Inferior parietal cortex (tissue), 1 donor: ENCODE measurements around the gene SSBP2.
"Not testable (repeated sequence)": the region's sequence is repeated elsewhere in the genome, so short reads cannot be mapped to it uniquely, and the experiment has no call there.

ENCODE experiments used
- DNase-seq: peaks from one replicate; pipeline ENCODE4 v3.0.0-alpha.2; 2016; ENCODE audit errors: extremely low spot score

The SSBP2 gene

DNA sequence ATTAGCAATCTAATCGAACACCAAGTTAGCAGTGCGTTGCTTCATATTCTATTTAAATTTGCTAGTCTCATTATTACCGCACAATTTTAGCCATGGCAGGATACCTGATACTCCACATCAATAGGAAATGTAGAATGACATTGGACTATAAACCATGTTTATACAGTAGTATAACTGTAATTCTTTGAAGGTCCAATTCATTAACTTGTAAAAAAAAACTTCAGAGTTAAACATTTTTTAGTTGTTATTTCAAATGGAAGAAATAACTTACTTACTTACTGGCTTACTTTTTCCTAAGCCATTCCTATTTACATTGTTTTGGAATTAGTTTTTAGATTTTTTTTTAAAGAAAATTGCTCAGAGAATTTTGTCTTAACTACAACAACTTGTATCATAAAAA, 321.5 kb downstream of the SSBP2 start:
- DNase-seq = no peak

DNA sequence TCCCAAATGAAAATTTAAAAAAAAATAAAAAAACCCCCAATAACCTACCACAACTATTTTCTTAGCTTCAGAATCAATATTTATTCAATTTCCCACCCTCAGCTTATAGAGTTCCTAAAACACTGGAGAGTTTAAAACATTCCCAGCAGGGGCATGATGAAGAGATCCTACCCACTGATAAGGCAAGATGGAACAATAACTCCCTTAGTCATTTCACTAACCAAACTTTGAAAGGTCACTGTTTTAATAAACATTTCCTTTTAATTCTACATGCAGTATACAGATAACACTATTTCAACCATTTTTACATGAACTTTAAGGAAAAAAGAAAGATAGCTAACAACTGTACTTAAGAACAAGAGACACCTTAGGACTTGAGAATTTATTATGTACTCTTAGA, 322.0 kb downstream of the SSBP2 start:
- DNase-seq = no peak

DNA sequence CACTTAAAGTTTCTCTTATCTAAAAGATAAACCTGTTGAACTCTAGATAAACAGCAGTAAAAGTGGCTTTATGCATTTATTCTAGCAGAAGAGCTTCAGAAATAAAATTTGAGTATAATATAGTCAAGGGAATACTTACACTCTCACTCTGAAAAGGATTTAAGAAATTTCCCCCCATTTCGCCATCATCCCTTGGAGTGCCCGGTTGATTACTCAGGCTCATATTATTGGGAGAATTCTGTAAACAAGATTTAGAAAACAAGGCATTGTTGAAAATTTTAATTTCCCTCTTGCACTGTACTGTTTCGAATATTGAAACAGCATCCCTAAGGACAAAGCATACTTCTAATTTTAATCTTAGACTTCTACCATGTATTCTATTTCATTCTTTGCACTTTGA, 322.5 kb downstream of the SSBP2 start:
- no peak for DNase-seq

DNA sequence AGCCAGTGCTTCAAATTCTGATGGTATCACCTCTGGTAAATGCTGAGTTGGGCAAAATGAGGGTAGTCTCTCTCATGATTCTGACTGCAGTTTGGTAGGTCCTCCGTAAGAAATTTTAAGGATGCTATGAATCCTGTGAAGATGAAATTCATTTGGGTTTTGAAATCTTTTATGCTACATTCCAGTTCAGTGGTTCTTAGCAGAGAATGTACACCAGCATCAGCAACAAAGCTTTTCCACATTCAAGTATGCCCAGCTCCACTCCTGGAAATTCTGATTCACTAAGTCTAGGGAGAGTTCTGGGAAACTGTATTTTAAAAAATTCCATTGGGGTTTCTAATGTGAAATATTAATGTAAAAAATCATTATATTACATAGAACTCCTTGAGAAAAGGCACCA, 323.3 kb downstream of the SSBP2 start:
- DNase-seq = no peak

DNA sequence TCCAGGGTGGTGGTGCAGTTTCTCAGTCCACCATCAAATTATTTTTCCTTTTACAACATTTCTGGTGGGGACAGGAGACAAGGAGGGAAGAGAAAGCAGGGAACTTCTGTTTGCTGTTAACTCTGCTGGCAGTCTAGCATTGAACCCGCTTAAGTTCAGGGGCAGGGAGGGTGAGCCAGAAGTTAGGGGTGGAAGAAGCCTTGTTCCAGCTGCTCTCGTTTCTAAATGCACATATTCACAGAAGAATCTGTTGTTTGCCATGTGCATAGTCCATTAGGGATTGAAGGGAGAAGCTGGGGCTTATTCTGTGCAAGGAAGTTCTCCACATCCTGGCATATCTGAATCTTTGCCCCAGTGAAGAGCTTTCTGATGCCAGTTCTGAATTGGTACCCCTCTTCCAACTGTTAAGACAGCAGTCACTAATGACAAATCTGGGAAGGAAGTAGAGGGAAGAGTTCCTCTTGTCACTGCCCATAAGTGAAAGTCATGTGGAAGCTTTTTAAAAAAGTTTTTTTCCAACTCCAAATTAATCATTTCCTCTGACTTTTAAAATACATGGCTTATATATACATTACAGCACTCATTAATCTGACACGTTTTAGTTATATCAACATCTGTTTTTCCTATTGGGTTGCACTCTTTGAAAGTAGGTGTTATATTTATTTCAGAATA, 324.4 kb downstream of the SSBP2 start:
- DNase-seq = peak; percentile 25

DNA sequence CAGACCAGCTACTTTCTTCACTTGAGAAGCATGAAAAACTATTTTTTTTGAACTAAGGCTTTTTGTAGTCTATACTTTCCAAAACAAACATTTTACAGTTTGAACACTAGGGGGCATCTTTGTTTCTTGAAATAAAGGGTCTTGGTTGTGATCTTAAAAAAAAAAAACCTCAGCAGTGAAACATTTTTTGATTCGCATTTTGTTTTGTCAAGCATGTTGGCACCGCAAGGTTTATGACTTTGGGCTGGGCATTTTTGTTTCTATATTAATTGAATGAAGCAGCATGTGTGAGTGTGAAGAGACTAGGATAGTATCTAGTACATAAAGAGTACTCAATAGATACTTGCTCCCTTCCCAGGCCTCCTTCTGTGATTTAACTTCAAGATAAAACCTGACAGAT, 325.3 kb downstream of the SSBP2 start:
- peak; percentile 81 for DNase-seq

DNA sequence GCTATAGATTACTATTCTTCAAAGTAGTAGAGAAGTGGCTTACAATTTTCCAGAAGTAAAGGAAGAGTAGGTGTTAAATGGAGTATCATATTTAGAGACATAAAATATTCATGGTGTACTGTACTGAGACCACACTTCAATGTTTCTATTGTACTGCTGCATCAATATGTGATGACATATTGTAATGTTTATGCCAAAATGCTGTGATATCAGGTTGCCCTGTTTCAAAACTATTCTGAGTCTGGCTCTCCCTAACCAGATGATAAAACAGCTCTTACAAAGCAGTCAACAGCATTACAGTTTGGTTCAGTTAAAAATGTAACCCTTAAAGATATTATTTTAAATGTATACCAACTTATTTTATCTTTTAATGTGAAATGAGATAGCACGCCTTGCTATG, 326.2 kb downstream of the SSBP2 start:
- no peak for DNase-seq

DNA sequence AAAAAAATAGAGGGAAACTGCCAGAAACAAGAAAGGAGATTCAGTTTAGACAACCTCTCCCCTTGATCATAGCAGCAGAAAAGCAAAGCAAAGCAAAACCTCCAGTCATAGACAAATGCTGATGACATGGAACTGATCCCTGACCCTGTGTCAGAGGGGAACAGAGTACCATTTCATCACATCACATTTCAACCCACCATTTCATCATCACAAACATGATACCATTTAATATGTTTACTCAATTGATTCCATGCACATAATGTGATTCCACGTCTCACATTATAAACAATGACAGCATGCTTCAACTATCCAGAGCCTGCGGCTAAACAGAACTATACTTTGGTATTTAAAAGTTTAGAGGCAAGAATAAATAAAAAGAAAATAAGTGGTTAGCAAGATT, 328.2 kb downstream of the SSBP2 start:
- DNase-seq = no peak

DNA sequence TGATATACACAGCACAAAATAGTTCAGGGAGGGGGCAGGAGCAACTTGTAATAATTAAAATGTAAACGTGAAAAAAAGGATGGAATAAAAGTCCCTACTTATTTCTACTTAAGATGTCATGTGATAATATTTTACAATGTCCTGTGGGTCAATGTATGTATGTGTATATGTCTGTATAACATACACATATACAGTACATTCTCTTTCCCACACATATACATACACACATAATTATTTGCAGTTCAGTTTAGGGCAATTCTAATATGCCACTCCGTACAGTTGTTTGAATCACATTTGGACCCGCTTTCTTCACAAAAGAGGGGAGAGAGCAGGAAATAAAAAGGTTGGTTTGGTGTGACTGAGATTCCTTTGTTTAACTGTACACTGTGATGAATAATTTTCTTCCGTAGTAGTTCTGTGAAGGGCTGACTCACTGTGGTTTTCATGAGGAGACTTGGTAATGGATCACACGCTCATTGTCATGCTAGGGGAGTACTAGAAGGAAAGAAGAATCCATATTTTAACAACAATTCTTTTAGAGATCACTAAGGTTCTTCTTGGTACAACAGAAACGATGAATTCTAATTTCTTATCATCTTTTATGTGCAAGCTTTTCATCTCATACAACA, 330.7 kb downstream of the SSBP2 start:
- peak; percentile 31 for DNase-seq

DNA sequence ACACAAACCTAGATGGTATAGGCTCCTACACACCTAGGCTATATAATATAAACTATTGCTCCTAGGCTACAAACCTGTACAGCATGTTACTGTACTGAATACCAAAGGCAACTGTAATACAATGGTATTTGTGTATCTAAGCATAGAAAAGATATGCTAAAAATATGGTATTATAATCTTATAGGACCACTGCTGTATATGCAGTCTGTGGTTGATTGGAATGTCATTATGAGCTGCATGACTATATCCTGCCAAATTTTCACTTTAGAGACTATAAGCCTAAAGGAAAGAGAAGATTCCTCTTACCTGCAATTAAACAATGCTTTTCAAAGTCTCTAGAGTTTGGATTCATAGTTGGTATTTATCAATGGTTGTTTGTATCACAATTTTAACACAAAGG, 332.3 kb downstream of the SSBP2 start:
- no peak for DNase-seq

DNA sequence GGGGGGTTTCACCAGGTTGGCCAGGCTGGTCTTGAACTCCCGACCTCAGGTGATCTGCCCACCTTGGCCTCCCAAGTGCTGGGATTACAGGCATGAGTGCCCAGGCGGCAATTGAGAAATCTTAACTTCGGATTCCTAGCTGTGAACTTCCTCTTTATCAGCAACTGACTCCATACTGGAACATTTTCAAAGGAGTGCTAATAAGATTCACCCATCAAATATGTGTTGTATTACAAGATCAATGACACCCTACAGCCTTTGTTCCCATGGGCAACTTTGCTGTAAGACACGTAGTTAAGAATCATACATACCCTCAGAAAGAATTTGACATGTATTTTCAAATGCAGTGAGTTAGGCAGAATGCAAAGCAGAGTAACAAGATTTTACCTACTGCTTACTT, 333.8 kb downstream of the SSBP2 start:
- no peak for DNase-seq

DNA sequence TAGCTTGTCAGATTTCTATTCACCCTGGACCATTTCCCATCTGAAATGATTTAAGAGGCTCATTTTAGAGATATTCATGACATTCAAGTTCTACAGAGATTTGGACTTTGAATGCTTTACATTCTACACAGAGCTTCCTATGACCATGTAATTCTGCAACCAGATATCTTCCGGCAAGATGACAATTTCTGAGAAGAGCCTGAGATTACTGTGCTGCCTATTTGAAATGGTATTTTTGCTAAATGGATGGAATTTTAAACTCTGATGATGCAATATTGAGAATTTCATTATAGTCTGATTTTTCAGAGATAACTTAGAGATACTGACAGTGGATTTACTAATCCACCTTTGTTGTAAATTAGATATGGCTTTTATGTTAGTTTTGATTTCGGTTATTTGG, 341.0 kb downstream of the SSBP2 start:
- no peak for DNase-seq

DNA sequence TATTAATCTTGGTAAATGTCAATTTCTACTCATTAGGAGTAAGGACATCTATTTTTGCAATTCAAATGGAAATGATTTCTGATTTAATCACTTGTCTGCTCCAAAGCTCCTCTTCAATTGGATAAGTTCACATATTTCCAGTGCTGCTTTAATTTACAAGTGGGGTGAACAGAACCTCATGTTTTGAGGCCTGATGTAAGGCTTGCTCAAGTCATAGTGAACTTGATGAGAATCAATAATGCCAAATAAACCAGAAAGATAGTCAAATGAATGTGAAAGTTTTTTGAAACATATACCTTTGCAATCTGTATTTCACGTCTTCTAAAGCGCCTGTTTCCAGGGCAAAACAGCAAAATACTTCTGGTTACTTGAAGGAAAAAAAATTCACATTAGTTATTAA, 341.5 kb downstream of the SSBP2 start:
- DNase-seq = no peak

DNA sequence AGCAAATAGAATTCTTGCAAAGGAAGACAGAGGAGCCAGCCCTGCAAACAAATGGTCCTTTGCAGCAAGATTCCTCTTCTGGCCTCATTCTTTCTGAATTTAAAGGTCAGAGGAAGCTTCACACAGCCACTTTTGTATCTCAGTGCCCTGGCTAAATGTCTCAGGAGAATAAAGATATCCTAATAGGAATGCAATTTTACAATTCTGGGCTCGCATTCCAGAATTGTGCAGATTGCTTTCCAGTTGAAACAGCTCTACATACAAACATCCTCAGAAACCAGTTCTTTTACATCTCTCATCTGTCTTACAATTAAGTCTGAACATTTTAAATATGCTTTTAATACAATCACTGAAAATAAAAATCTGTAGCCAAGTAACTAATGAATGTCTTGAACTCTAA, 342.4 kb downstream of the SSBP2 start:
- DNase-seq = no peak

DNA sequence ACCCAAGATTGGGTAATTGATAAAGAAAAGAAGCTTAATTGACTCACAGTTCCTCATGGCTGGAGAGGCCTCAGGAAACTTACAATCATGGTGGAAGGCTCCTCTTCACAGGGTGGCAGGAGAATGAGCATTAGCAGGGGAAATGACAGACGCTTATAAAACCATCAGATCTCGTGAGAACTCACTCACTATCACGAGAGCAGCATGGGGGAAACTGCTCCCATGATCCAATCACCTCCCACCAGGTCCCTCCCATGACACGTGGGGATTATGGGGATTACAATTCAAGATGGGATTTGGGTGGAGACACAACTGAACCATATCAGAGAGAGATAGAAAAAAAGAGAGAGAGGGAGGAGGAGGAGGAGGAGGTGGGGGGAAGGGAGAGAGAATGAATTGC, 343.1 kb downstream of the SSBP2 start:
- not testable (repeated sequence) for DNase-seq

DNA sequence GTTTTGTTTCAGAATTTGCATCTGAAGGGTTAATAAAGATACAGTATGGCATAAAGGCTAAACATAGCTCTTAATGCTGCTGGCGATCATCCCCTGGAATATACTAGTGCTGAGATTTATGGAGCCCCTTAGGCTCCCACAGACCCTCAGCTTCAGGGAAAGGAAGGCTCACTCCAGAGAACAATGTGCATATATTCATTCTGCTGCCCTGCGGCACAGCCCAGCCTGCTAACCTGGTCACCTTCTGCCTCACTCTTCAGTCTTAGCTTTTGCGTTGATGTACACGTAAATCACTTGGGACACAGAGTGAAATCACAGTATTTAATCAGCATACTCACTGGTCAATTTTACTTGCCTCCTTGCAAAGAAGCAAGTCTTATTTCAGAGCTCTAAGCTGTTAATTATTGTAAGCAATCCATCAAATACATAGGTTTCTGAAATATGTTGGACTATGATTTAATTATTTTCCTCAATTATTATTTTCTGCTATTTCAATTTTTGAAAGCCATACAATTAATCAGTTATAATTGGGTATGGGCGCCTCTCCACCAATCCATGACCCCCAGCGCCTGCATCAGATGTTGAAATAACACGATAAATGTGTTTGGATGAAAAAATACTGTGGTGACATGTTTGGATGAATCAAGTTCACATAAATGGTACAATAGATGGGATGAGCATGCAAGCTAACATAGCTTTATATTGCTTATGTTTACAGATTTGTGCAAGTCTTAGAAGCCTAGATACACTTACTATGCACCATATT, 345.6 kb downstream of the SSBP2 start:
- no peak for DNase-seq

DNA sequence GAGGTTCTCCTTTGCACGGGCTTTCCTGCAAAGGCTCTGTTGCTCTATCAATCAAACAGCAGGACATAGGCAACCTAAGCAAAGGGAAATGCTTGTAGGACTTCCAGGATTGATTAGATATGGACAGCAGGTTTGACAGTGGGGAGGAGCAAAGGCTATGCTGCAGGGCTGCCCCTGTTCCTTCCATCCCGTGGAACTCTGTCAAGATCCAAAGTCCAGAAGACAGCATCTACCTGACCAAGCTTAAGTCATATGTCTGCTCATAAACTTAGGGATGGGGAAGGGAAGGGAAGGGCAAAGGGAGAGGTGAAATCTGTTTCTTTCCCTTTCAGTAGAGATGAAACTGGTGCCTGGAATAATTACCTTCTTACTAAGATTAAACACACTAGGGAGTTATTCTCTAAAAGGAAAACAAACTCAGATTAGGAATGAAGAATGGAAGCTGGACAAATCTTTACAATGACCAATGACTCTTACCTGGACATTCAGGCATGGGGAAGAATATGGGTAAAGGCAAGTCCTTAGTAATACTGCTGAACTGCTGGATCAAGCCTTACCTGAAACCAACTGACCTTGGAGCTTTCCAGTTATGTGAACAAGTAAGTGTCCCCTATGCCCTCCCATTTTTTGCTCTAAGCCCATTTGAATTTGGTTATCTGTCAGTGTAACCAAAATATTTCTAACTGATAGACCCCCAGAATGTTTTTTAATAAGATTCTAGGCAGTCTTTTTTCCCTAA, 348.5 kb downstream of the SSBP2 start:
- DNase-seq = no peak

DNA sequence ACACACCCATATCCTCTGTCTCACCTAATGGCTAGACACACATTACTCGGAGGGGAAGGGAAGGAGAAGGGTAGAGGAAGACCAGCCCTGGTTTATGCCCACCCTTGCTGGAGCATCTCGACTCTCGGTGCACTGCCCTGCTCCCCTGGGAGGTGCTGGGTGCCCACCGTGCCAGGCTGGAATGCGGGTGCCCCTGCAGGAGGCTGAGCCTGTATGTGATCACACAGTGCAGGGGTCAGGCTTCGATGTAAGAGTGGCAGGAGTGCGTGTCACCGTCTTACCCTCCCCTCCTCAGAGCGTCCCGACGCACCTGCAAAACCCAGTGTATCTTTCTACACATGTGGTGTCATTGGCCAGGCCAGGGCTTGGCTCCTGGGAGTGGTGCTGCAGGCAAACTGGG, 349.6 kb downstream of the SSBP2 start:
- no peak for DNase-seq

DNA sequence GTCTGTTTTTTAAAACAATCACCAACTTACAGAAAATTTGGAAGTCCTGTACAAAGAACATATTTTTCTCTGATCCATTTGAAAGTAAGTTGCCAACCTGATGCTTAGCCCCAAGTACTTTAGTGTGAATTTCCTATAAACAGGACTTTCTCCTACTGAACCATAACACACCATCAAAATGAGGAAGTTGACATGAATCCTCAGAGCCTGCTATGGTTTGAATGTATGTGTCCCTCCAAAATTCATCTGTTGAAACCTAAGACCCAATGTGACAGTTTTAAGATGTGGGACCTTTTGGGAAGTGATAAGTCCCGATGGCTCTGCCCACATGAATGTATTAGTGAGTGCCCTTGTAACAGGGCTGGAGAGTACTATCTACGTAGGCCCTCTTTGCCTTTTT, 350.5 kb downstream of the SSBP2 start:
- DNase-seq = no peak

DNA sequence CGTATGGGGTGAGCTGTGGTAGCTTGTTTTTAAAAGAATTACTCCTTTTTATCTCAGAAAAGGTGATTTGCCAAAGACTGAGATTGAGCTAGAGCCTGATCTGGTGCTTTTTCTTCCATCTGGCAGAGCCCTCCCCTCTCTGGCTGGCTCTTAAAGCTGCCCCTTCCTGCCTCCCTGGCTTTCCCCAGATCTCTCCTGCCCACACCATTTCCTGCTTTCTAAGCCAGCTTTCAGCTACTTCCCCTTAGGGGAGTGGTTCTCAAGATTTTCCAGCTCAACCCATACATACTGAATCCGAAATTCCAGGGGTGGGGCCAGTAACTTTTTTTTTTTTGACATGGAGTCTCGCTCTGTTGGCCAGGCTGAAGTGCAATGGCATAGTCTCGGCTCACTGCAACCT, 352.2 kb downstream of the SSBP2 start:
- DNase-seq = no peak

DNA sequence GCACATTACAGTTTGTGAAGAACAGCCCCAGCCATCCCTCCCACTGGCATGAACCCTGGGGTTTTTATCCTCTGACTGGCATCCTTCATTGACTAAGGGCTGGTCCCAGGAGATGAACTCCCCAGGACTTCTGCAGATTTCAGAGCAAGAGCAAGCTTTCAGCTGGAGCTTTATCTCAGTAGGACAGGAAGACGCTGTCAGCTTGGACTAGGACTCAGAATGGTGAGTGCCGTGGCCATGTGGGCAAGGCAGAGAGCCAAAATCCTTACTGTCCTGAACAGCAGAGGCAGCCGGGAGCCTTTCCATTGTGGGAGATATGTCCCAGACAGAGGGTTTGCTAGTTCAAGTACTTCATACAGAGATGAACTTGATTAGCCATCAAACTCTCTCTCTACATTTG, 353.7 kb downstream of the SSBP2 start:
- no peak for DNase-seq

DNA sequence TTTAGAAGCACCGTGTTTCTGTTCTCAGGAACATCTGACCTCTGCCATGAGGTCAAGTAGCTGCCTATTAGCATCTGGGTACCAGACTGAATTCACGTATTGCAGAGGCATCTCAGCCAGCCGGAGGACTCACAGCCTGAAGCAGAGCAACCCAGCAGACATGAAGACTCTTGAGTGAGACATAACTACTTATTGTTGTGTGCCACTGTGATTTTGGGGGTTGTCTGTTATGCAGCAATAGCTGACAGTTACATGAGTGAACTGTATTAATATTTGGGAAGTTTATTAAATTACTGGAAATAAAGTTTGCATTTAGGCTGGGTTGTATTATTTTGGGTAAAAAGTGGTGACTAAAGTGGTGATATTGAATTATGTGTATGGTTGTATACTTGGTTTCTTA, 355.6 kb downstream of the SSBP2 start:
- no peak for DNase-seq
